PC-9 (cell line): ENCODE data around the gene CIAO3. TPM values are rescaled to one million over a fixed set of nuclear protein-coding genes. Genes with fewer than 3 reads are reported as not detected.

ENCODE experiments used
- BruUV-seq: library from RNA; stranded (reverse); fragments of 400-500 nt; replicated peaks from 2 replicates; lab custom pipeline; 2021; lab: Mats Ljungman, UMichigan
- CTCF ChIA-PET: fragments of 300-600 bp; sonication (Branson Sonifier 250); formaldehyde crosslinking; loops from one replicate; lab custom pipeline; 2022; ENCODE audit warnings: antibody characterized with exemption; lab: Charles Lee
- POLR2A ChIA-PET: fragments of 300-600 bp; sonication (Branson Sonifier 250); formaldehyde crosslinking; loops from one replicate; lab custom pipeline; 2022; ENCODE audit warnings: antibody characterized with exemption; ENCODE audit not compliant: unreplicated experiment; lab: Charles Lee
- DNase-seq, 2 experiments: peaks; one replicate each; pipeline versions ENCODE4 v3.0.0 to v3.0.0-alpha.2; 2015 to 2022; ENCODE audit warnings: mixed read lengths in 1 of 2
- H2AFZ ChIP-seq: fragments of 200-600 bp; sonication (generic); 2 replicates; pipeline ENCODE4 v1.8.1; 2017; ENCODE audit warnings: antibody characterized with exemption
- H3F3A ChIP-seq: fragments of 200-600 bp; sonication (generic); 2 replicates; pipeline ENCODE4 v1.8.1; 2017; ENCODE audit warnings: antibody characterized with exemption, mild to moderate bottlenecking, low read depth; ENCODE audit not compliant: insufficient read depth
- H3K27ac ChIP-seq: fragments of 200-600 bp; sonication (generic); 2 replicates; pipeline ENCODE4 v1.6.1; 2016; ENCODE audit warnings: mixed run types
- H3K27me3 ChIP-seq: fragments of 200-600 bp; sonication (generic); 2 replicates; pipeline ENCODE4 v1.6.1; 2016; ENCODE audit warnings: low read depth, mixed run types; ENCODE audit not compliant: insufficient read depth
- H3K36me3 ChIP-seq: fragments of 200-600 bp; sonication (generic); 2 replicates; pipeline ENCODE4 v1.6.1; 2016; ENCODE audit warnings: low read depth, mixed run types
- H3K4me1 ChIP-seq: fragments of 200-600 bp; sonication (generic); replicated peaks from 2 replicates; pipeline ENCODE4 v1.6.1; 2016; ENCODE audit warnings: mixed run types; ENCODE audit not compliant: insufficient read depth
- H3K4me2 ChIP-seq: fragments of 200-600 bp; sonication (generic); 2 replicates; pipeline ENCODE4 v1.6.1; 2017; ENCODE audit warnings: mixed run types
- H3K4me3 ChIP-seq: fragments of 200-600 bp; sonication (generic); 2 replicates; pipeline ENCODE4 v1.6.1; 2016; ENCODE audit warnings: mixed run types
- H3K79me2 ChIP-seq: fragments of 200-600 bp; sonication (generic); 2 replicates; pipeline ENCODE4 v1.6.1; 2017; ENCODE audit warnings: low read depth, mixed run types
- H3K9me2 ChIP-seq: fragments of 200-600 bp; sonication (generic); 2 replicates; pipeline ENCODE4 v1.8.1; 2017; ENCODE audit warnings: mild to moderate bottlenecking; ENCODE audit not compliant: insufficient read depth
- H3K9me3 ChIP-seq: fragments of 200-600 bp; sonication (generic); 2 replicates; pipeline ENCODE4 v1.8.1; 2016; ENCODE audit warnings: low read depth; ENCODE audit not compliant: insufficient read depth
- H4K20me1 ChIP-seq: fragments of 200-600 bp; sonication (generic); 2 replicates; pipeline ENCODE4 v1.8.1; 2017; ENCODE audit not compliant: insufficient read depth
- CTCF ChIP-seq: fragments of 200-600 bp; sonication (generic); conservative IDR thresholded peaks from 2 replicates; pipeline ENCODE4 v1.6.1; 2017; ENCODE audit warnings: mixed run types, antibody characterized with exemption, mild to moderate bottlenecking, moderate library complexity
- EZH2 ChIP-seq: fragments of 200-600 bp; sonication (generic); IDR thresholded peaks from 2 replicates; pipeline ENCODE4 v1.8.0; 2017; ENCODE audit warnings: antibody characterized with exemption, low read depth
- intact Hi-C: fragments of 100-400 bp; cut with micrococcal nuclease; formaldehyde crosslinking; loops from one replicate; pipeline ENCODE4 v1.10.0; 2022; ENCODE audit not compliant: unreplicated experiment
- total RNA-seq: library from RNA; stranded (reverse); gene quantifications from 2 replicates; pipeline ENCODE4 v1.2.3, GENCODE V29; 2021

CIAO3 gene
- total RNA-seq, 1 experiment from 2014 or later, result 44.2 TPM

- H3K27ac ChIP-seq, result no peak within 1 kb of the TSS
- H3K9me2 ChIP-seq, result no peaks in the 10 kb centered on the region
- peak within 1 kb of the TSS; percentile 92 for H3K4me2 ChIP-seq
- CTCF ChIA-PET, result interaction anchor here (0.6 to 1.8 kb wide), 7 partner anchors 27 to 715 kb away, joined by 3 to 10 read pairs (median 4); partner anchors contain the start of gene PGAP6
- H2AFZ ChIP-seq, result peak within 1 kb of the TSS; percentile 90
- H3K4me3 ChIP-seq, result peak within 1 kb of the TSS; percentile 96
- no peaks in the 10 kb centered on the region for H3K27me3 ChIP-seq
- intact Hi-C loops, result no loop called here
- no peaks in the 10 kb centered on the region for H3K9me3 ChIP-seq
- TF ChIP-seq CTCF, result no peak
- no peak for TF ChIP-seq EZH2
- H3K79me2 ChIP-seq, result peaks cover 28% of the 10 kb centered on the region
- BruUV-seq, result no TSS peak
- peak; percentile 74 to 97 for DNase-seq
- H3K4me1 ChIP-seq, result peaks cover 16% of the 10 kb centered on the region
- peaks cover 10% of the 10 kb centered on the region; the same call in 1 of the 2 replicates for H3F3A ChIP-seq
- peaks cover 13% of the 10 kb centered on the region; the same call in 1 of the 2 replicates for H4K20me1 ChIP-seq
- POLR2A ChIA-PET, result interaction anchor here (0.6 to 1.3 kb wide), 11 partner anchors 15 to 889 kb away, joined by 3 to 41 read pairs (median 4); partner anchors contain the start of genes ANTKMT, CCDC78, HAGHL and METRN
- no peaks in the 10 kb centered on the region; the same call in 1 of the 2 replicates for H3K36me3 ChIP-seq
These were observed 47.8 kb upstream of the CIAO3 start, which contains the start of gene CHTF18 for GRCh38 chr16:788399-789126. TSS of gene CHTF18 (plus strand) at chr16:788620. CDS start at chr16:788685, 65 bp downstream.

DNA sequence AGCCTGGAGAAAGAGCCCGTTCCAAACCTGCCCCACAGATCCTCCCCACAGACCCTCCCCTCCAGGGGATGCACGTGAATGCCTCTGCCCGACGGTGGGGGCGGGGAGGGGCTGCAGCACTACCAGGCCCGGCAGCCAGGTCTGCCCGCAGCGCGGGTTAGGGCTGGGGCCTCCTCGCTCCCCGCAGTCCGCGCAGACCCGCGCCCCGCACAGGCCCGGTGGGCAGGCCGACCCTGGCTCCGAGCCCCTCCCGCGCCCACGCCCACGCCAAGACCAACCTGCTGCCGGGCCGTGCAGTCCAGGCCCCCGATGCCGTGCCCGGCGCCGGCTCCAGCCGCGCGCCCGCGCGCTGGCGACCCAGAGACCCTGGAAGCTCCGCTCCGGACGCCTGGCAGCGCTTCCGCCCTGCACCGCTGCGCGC is 47.2 kb upstream of the CIAO3 start, which contains the start of gene RPUSD1:
TSS of gene RPUSD1 (minus strand) at position 404 of the 421 bp plus-strand sequence. CDS start 644 bp downstream, outside the sequence.
- no TSS peak for BruUV-seq
- Histone ChIP-seq H3K79me2 (peaks cover 28% of the 10 kb centered on the region), H2AFZ (peak within 1 kb of the TSS; percentile 90), H3K27ac (no peak within 1 kb of the TSS), H3K4me2 (peak within 1 kb of the TSS; percentile 92), H3K4me1 (peaks cover 16% of the 10 kb centered on the region), H3K27me3 (peaks cover 2% of the 10 kb centered on the region; the same call in 1 of the 2 replicates), H4K20me1 (peaks cover 13% of the 10 kb centered on the region; the same call in 1 of the 2 replicates), H3K4me3 (peak within 1 kb of the TSS; percentile 96), H3K9me3 (no peaks in the 10 kb centered on the region), H3K36me3 (no peaks in the 10 kb centered on the region; the same call in 1 of the 2 replicates), H3F3A (peaks cover 10% of the 10 kb centered on the region; the same call in 1 of the 2 replicates), H3K9me2 (no peaks in the 10 kb centered on the region)
- intact Hi-C loops, result no loop called here
- no peak for DNase-seq
- TF ChIP-seq EZH2 (no peak), CTCF (no peak)
- CTCF ChIA-PET, result interaction anchor here (0.6 to 1.8 kb wide), 6 partner anchors 27 to 714 kb away, joined by 3 to 9 read pairs (median 4); partner anchors contain the start of gene PGAP6
- POLR2A ChIA-PET, result interaction anchor here (0.6 to 1.3 kb wide), 7 partner anchors 27 to 186 kb away, joined by 3 to 41 read pairs (median 6); partner anchors contain the start of genes ANTKMT, CCDC78, HAGHL and METRN

DNA sequence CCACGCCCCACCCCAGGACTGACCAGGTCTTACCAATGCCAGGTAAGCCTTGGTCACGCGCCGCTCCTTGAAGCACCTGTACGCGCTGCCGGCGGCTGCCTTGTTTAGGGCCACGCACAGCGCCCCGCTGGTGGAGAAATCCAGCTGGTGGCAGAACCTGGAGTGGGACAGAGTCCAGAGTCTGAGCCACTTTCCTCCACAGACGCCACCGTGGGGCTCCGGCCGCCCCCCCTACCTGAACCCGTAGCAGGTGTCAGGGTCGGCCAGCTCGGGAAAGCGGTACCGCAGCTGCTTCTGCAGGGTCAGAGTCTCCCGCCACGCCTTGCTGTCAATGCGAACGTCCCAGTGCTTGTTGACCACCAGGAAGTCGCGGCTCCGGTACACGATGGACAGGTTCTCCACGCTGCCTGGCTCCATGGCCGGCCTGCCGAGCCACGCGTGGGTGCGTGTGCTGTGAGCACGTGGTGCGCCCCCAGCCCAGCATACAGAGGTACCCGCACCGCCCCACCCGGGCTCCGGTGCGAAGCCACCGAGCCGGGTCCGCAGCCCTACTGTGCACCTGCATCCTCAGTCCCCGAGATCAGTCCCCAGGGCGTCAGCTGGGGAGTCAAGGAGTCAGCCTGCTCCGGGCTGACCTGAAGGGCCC is 46.6 kb upstream of the CIAO3 start:
- H3K4me2 ChIP-seq, result peak overlapping the region; percentile 92
- BruUV-seq, result no TSS peak
- peak overlapping the region; percentile 96 for H3K4me3 ChIP-seq
- H3K4me1 ChIP-seq, result peaks cover 16% of the 10 kb centered on the region
- H3K79me2 ChIP-seq, result peaks cover 28% of the 10 kb centered on the region
- H3K36me3 ChIP-seq, result no peaks in the 10 kb centered on the region; the same call in 1 of the 2 replicates
- H3K27me3 ChIP-seq, result peaks cover 7% of the 10 kb centered on the region; the same call in 1 of the 2 replicates
- no peak overlapping the region for H3K27ac ChIP-seq
- TF ChIP-seq EZH2, result no peak
- TF ChIP-seq CTCF, result no peak
- peaks cover 10% of the 10 kb centered on the region; the same call in 1 of the 2 replicates for H3F3A ChIP-seq
- ChIA-PET CTCF (interaction anchor here (1.8 kb wide), 1 partner anchor 75 kb away, joined by 4 read pairs; no protein-coding TSS in a partner anchor), POLR2A (interaction anchor here (1.3 kb wide), 1 partner anchor 27 kb away, joined by 41 read pairs; the partner anchor contains the start of gene MSLN)
- no peaks in the 10 kb centered on the region for H3K9me2 ChIP-seq
- intact Hi-C loops, result no loop called here
- peak overlapping the region; percentile 79; the same call in 1 of the 2 replicates for H2AFZ ChIP-seq
- peaks cover 13% of the 10 kb centered on the region; the same call in 1 of the 2 replicates for H4K20me1 ChIP-seq
- DNase-seq, result no peak
- no peaks in the 10 kb centered on the region for H3K9me3 ChIP-seq
